SK-N-SH (cell line): Measurements from ENCODE around the gene CC2D2B. TPM values are rescaled to one million over a fixed set of nuclear protein-coding genes. Genes with fewer than 3 reads are reported as not detected.

Experiments
- CTCF ChIA-PET: fragments of 300-600, 350-600 bp; formaldehyde crosslinking; extraction: SDS; loops from one replicate; lab custom pipeline; 2021; lab: Yijun Ruan, JAX
- POLR2A ChIA-PET: fragments of 350-600 bp; sonication (Branson Sonifier 250); formaldehyde crosslinking; extraction: SDS; loops from one replicate; lab custom pipeline; 2020; ENCODE audit warnings: antibody characterized with exemption, inconsistent platforms; lab: Yijun Ruan, JAX
- DNase-seq: peaks from one replicate; pipeline ENCODE4 v3.0.0; 2012
- H2AFZ ChIP-seq: fragments of 200-600 bp; sonication (generic); 2 replicates; pipeline ENCODE4 v1.8.1; 2016; ENCODE audit warnings: antibody characterized with exemption, mild to moderate bottlenecking, low read depth
- H3F3A ChIP-seq: fragments of 200-600 bp; sonication (generic); replicated peaks from 2 replicates; pipeline ENCODE3; 2016; ENCODE audit warnings: antibody characterized with exemption, mild to moderate bottlenecking; ENCODE audit not compliant: insufficient read depth
- H3K27ac ChIP-seq, 2 experiments: fragments of 200-500 bp in 1 of 2; fragments of 200-600 bp in 1 of 2; sonication (Bioruptor generic) in 1 of 2; sonication (generic), shearing (Covaris generic) in 1 of 2; 2 replicates each; pipeline versions ENCODE4 v1.5.1 to v1.6.1; 2014 to 2016; ENCODE audit warnings: low read depth in 2 of 2, inconsistent platforms in 1 of 2, low read length in 1 of 2, mild to moderate bottlenecking in 1 of 2, mixed read lengths in 1 of 2
- H3K27me3 ChIP-seq: fragments of 200-600 bp; sonication (generic), shearing (Covaris generic); 2 replicates; pipeline ENCODE4 v1.6.1; 2016; ENCODE audit warnings: mixed run types; ENCODE audit not compliant: insufficient read depth
- H3K36me3 ChIP-seq, 2 experiments: fragments of 200-500 bp in 1 of 2; fragments of 200-600 bp in 1 of 2; sonication (Bioruptor generic) in 1 of 2; sonication (generic) in 1 of 2; replicated peaks in 1 of 2; 2 replicates each; pipeline versions ENCODE3 to v1.5.1; 2014 to 2016; ENCODE audit warnings: low read length in 1 of 2, mild to moderate bottlenecking in 1 of 2; ENCODE audit not compliant: insufficient read depth in 2 of 2, control insufficient read depth in 1 of 2
- H3K4me1 ChIP-seq, 2 experiments: fragments of 200-500 bp in 1 of 2; fragments of 200-600 bp in 1 of 2; sonication (Bioruptor generic) in 1 of 2; sonication (generic), shearing (Covaris generic) in 1 of 2; 2 replicates each; pipeline versions ENCODE4 v1.5.1 to v1.6.1; 2014 to 2016; ENCODE audit warnings: low read depth in 1 of 2, low read length in 1 of 2, mixed run types in 1 of 2; ENCODE audit not compliant: insufficient read depth in 2 of 2, control insufficient read depth in 1 of 2
- H3K4me2 ChIP-seq: fragments of 200-600 bp; sonication (generic), shearing (Covaris generic); 2 replicates; pipeline ENCODE4 v1.6.1; 2017; ENCODE audit warnings: mixed run types
- H3K4me3 ChIP-seq, 2 experiments: fragments of 200-500 bp in 1 of 2; fragments of 200-600 bp in 1 of 2; sonication (Bioruptor generic) in 1 of 2; sonication (generic), shearing (Covaris generic) in 1 of 2; 2 replicates each; pipeline versions ENCODE4 v1.5.1 to v1.8.1; 2014 to 2016; ENCODE audit warnings: low read depth in 2 of 2, inconsistent platforms in 1 of 2, low read length in 1 of 2, mild to moderate bottlenecking in 1 of 2, mixed read lengths in 1 of 2, moderate library complexity in 1 of 2
- H3K79me2 ChIP-seq: fragments of 200-600 bp; sonication (generic); 2 replicates; pipeline ENCODE4 v1.8.1; 2017; ENCODE audit warnings: mild to moderate bottlenecking; ENCODE audit not compliant: insufficient read depth
- H3K9ac ChIP-seq: fragments of 200-600 bp; sonication (generic); 2 replicates; pipeline ENCODE4 v1.6.1; 2017; ENCODE audit warnings: mixed run types
- H3K9me2 ChIP-seq: fragments of 200-600 bp; sonication (generic); 2 replicates; pipeline ENCODE4 v1.6.1; 2017; ENCODE audit warnings: mixed run types
- H3K9me3 ChIP-seq: fragments of 200-600 bp; sonication (generic); 2 replicates; pipeline ENCODE4 v1.6.1; 2017; ENCODE audit warnings: mixed run types, mild to moderate bottlenecking, moderate library complexity
- H4K20me1 ChIP-seq: fragments of 200-600 bp; sonication (generic); 2 replicates; pipeline ENCODE4 v1.6.1; 2017; ENCODE audit warnings: mild to moderate bottlenecking, mixed run types; ENCODE audit not compliant: insufficient read depth
- ELF1 ChIP-seq: IDR thresholded peaks from 2 replicates; pipeline ENCODE4 v1.4.0; 2012
- EP300 ChIP-seq, 2 experiments: IDR thresholded peaks; 2 replicates each; pipeline versions ENCODE4 v1.4.0 to v1.6.1; 2012; ENCODE audit warnings: borderline replicate concordance in 1 of 2, low read depth in 1 of 2, low read length in 1 of 2
- EZH2phosphoT487 ChIP-seq: fragments of 200-600 bp; sonication (generic); IDR thresholded peaks from 2 replicates; pipeline ENCODE4 v1.6.1; 2017; ENCODE audit warnings: low read depth, mixed run types, mild to moderate bottlenecking, antibody characterized with exemption, moderate library complexity, borderline replicate concordance
- FOXM1 ChIP-seq: IDR thresholded peaks from 2 replicates; pipeline ENCODE4 v1.4.0; 2012; ENCODE audit warnings: low read depth, mild to moderate bottlenecking
- GATA2 ChIP-seq: sonication (generic); formaldehyde crosslinking; IDR thresholded peaks from 2 replicates; pipeline ENCODE4 v1.5.0; 2020; ENCODE audit warnings: mild to moderate bottlenecking, missing genetic modification reagents
- JUND ChIP-seq: IDR thresholded peaks from 2 replicates; pipeline ENCODE4 v1.4.0; 2012
- NFIC ChIP-seq: IDR thresholded peaks from 2 replicates; pipeline ENCODE4 v1.4.0; 2012; ENCODE audit warnings: borderline replicate concordance
- POLR2AphosphoS5 ChIP-seq: IDR thresholded peaks from 2 replicates; pipeline ENCODE4 v1.6.1; 2012; ENCODE audit warnings: low read depth, low read length
- RFX5 ChIP-seq: IDR thresholded peaks from 2 replicates; pipeline ENCODE4 v1.6.1; 2012; ENCODE audit warnings: mild to moderate bottlenecking, improper control_type of control experiment, low read length
- RXRA ChIP-seq: IDR thresholded peaks from 2 replicates; pipeline ENCODE4 v1.4.0; 2012; ENCODE audit warnings: low read depth, mild to moderate bottlenecking, borderline replicate concordance
- SMC3 ChIP-seq: IDR thresholded peaks from 2 replicates; pipeline ENCODE4 v1.6.1; 2012; ENCODE audit warnings: low read depth, low read length, improper control_type of control experiment
- TEAD4 ChIP-seq: IDR thresholded peaks from 2 replicates; pipeline ENCODE4 v1.4.0; 2012; ENCODE audit warnings: mild to moderate bottlenecking, borderline replicate concordance; ENCODE audit not compliant: insufficient read depth
- USF1 ChIP-seq: IDR thresholded peaks from 2 replicates; pipeline ENCODE4 v1.4.0; 2012; ENCODE audit warnings: low read depth, borderline replicate concordance
- YY1 ChIP-seq: IDR thresholded peaks from 2 replicates; pipeline ENCODE4 v1.4.0; 2012; ENCODE audit warnings: low read depth, mild to moderate bottlenecking
- ZBTB33 ChIP-seq: IDR thresholded peaks from 2 replicates; pipeline ENCODE4 v1.4.0; 2012; ENCODE audit warnings: low read depth, borderline replicate concordance
- WGBS: methylation state at CpG from one replicate; pipeline ENCODE4 v1.1.6; 2017; ENCODE audit warnings: low lambda C conversion rate; 5-methylcytosine and 5-hydroxymethylcytosine counted together
- polyA plus RNA-seq, 3 experiments: library from polyadenylated mRNA; depleted of rRNA; stranded (reverse); fragments of >200 nt; gene quantifications; 2 replicates each; pipeline ENCODE4 v1.2.3, GENCODE V29; 2012

CC2D2B gene
- polyA plus RNA-seq, 1 of the 3 experiments (the other 2 are of a cell fraction) = not detected

- ChIA-PET POLR2A (no interaction called here), CTCF (interaction anchor here (1.5 kb wide), 1 partner anchor 11 kb away, joined by 3 read pairs; no protein-coding TSS in a partner anchor)
- Histone ChIP-seq H3K4me1 (no peaks in the 10 kb centered on the region; a peak in 1 of 4 replicates), H3F3A (peaks cover 2% of the 10 kb centered on the region), H2AFZ (no peak overlapping the region), H3K79me2 (no peaks in the 10 kb centered on the region), H3K9me2 (0 out of 2 replicates have a peak, but pooled peaks cover 3% of the 10 kb centered on the region), H4K20me1 (no peaks in the 10 kb centered on the region), H3K36me3 (peaks cover 0 to 1% of the 10 kb centered on the region in 2 experiments), H3K27me3 (no peaks in the 10 kb centered on the region), H3K4me2 (no peak overlapping the region), H3K4me3 (no peak overlapping the region), H3K9ac (no peak overlapping the region), H3K27ac (no peak overlapping the region), H3K9me3 (no peaks in the 10 kb centered on the region)
- TF ChIP-seq ZBTB33 = no peak
- no peak for TF ChIP-seq FOXM1
- TF ChIP-seq RXRA = no peak
- no peak for TF ChIP-seq GATA2 (CRISPR knock-in tag)
- no peak for TF ChIP-seq TEAD4
- no peak for TF ChIP-seq JUND
- no peak for TF ChIP-seq ELF1
- no peak for TF ChIP-seq POLR2AphosphoS5
- no peak for TF ChIP-seq NFIC
- no peak for TF ChIP-seq YY1
- no peak for TF ChIP-seq SMC3
- TF ChIP-seq RFX5 = no peak
- no peak for TF ChIP-seq EZH2phosphoT487
- no peak for DNase-seq
Measured at GRCh38 chr10:95881316-95881715, 26.5 kb upstream of the CC2D2B start.

- H4K20me1 ChIP-seq = no peaks in the 10 kb centered on the region
- H3K4me2 ChIP-seq = no peak overlapping the region
- ChIA-PET CTCF (interaction anchor here (1.0 kb wide), 1 partner anchor 25 kb away, joined by 3 read pairs; no protein-coding TSS in a partner anchor), POLR2A (no interaction called here)
- no peaks in the 10 kb centered on the region for H3K9me3 ChIP-seq
- no peaks in the 10 kb centered on the region for H3F3A ChIP-seq
- 88% methylated on average over 2 of the region's 2 CpGs for WGBS
- H2AFZ ChIP-seq = no peak overlapping the region
- no peak overlapping the region for H3K9ac ChIP-seq
- no peaks in the 10 kb centered on the region for H3K79me2 ChIP-seq
- TF ChIP-seq EP300 (IDR thresholded peaks at IDR 0.05; ENCODE audit: borderline replicate concordance in 1 of 2, low read depth in 1 of 2, low read length in 1 of 2) (no peak), YY1 (no peak), USF1 (no peak), ZBTB33 (no peak)
- TF ChIP-seq, all 33 proteins: peak for 0
- H3K9me2 ChIP-seq = no peaks in the 10 kb centered on the region
- no peaks in the 10 kb centered on the region for H3K27me3 ChIP-seq
- no peak for DNase-seq
- peaks cover 7 to 8% of the 10 kb centered on the region in 2 experiments for H3K36me3 ChIP-seq
- no peak overlapping the region for H3K27ac ChIP-seq
- no peaks in the 10 kb centered on the region for H3K4me1 ChIP-seq
- no peak overlapping the region for H3K4me3 ChIP-seq
Measured at GRCh38 chr10:95889830-95890229, 17.9 kb upstream of the CC2D2B start.
